CD4-positive, alpha-beta T cell (primary cell): ENCODE data around the gene TGOLN2. TPM values are rescaled to one million over a fixed set of nuclear protein-coding genes. Genes with fewer than 3 reads are reported as not detected.
"Not testable (repeated sequence)": the region's sequence is repeated elsewhere in the genome, so short reads cannot be mapped to it uniquely, and the experiment has no call there.

Experiments
- ATAC-seq: fragments of 200-7000 bp; cut with Tn5 transposase; one replicate; pipeline ENCODE4 v1.10.0; 2022; ENCODE audit warnings: mild to moderate bottlenecking; ENCODE audit not compliant: poor library complexity
- CTCF ChIA-PET: fragments of 350-600 bp; sonication (Branson Sonifier 250); formaldehyde crosslinking; loops from one replicate; lab custom pipeline; 2021; ENCODE audit warnings: antibody characterized with exemption, inconsistent platforms; lab: Charles Lee
- POLR2A ChIA-PET: fragments of 350-600 bp; sonication (Branson Sonifier 250); formaldehyde crosslinking; loops from one replicate; lab custom pipeline; 2021; ENCODE audit warnings: antibody characterized with exemption, inconsistent platforms; lab: Charles Lee
- DNase-seq, 14 experiments: peaks; one replicate each; pipeline ENCODE4 v3.0.0-alpha.2; 2013 to 2020; ENCODE audit warnings: mixed read lengths in 2 of 14
- H3K27ac ChIP-seq, 2 donors: one replicate each; pipeline versions ENCODE4 v1.5.1 to v1.7.0; 2013; ENCODE audit warnings: low read length in 2 of 2, low read depth in 1 of 2, mild to moderate bottlenecking in 1 of 2
- H3K27me3 ChIP-seq, 2 experiments: 1 replicate in 1 of 2; 2 replicates in 1 of 2; pipeline versions ENCODE4 v1.6.1 to v1.7.0; 2013; ENCODE audit warnings: low read length in 2 of 2, control low read depth in 1 of 2, mild to moderate bottlenecking in 1 of 2, moderate library complexity in 1 of 2; ENCODE audit not compliant: insufficient read depth in 2 of 2, control insufficient read depth in 1 of 2
- H3K36me3 ChIP-seq: one replicate; pipeline ENCODE4 v1.6.1; 2013; ENCODE audit warnings: low read length, control low read depth; ENCODE audit not compliant: insufficient read depth
- H3K4me1 ChIP-seq: one replicate; pipeline ENCODE4 v1.6.1; 2013; ENCODE audit warnings: low read length, control low read depth; ENCODE audit not compliant: insufficient read depth
- H3K4me3 ChIP-seq: one replicate; pipeline ENCODE4 v1.5.1; 2013; ENCODE audit warnings: mild to moderate bottlenecking, low read length, moderate library complexity
- H3K9me3 ChIP-seq, 2 experiments: 1 replicate in 1 of 2; 2 replicates in 1 of 2; pipeline versions ENCODE4 v1.6.1 to v1.7.0; 2013; ENCODE audit warnings: low read length in 2 of 2, mild to moderate bottlenecking in 2 of 2, control low read depth in 1 of 2, moderate library complexity in 1 of 2; ENCODE audit not compliant: control insufficient read depth in 1 of 2, insufficient read depth in 1 of 2
- H3K27ac Mint-ChIP-seq: one replicate; pipeline ENCODE4 v1.8.0; 2020; ENCODE audit warnings: mixed read lengths
- H3K27me3 Mint-ChIP-seq: one replicate; pipeline ENCODE4 v1.8.0; 2021; ENCODE audit warnings: mixed read lengths
- H3K36me3 Mint-ChIP-seq: one replicate; pipeline ENCODE4 v1.8.0; 2021; ENCODE audit warnings: low read depth, mixed read lengths
- H3K4me1 Mint-ChIP-seq: one replicate; pipeline ENCODE4 v1.8.0; 2021; ENCODE audit warnings: low read depth, mixed read lengths
- H3K4me3 Mint-ChIP-seq: one replicate; pipeline ENCODE4 v1.8.0; 2020; ENCODE audit warnings: mild to moderate bottlenecking, mixed read lengths
- H3K9me3 Mint-ChIP-seq: one replicate; pipeline ENCODE4 v1.8.0; 2020; ENCODE audit warnings: mixed read lengths
- CTCF ChIP-seq: fragments of 200-600 bp; IDR thresholded peaks from one replicate; pipeline ENCODE4 v1.8.0; 2022; ENCODE audit warnings: antibody characterized with exemption, mild to moderate bottlenecking
- intact Hi-C, 2 experiments: fragments of 100-400 bp; cut with DNase I in 1 of 2; cut with micrococcal nuclease in 1 of 2; formaldehyde crosslinking; loops; one replicate each; pipeline versions ENCODE4 v1.15.1 to v1.9.0; 2023 to 2025; cut with DNase I, micrococcal nuclease
- total RNA-seq, 174 experiments: library from RNA in 2 of 174; stranded (reverse) in 2 of 174; gene quantifications; one replicate each; pipeline ENCODE4 v1.2.3 and lab custom pipeline; 2021 to 2026

TGOLN2 gene
- total RNA-seq, 2 experiments from 2014 or later = 172 to 175 TPM

GRCh38 chr2:85367180-85367579 is 39.4 kb upstream of the TGOLN2 start:
- DNase-seq (no peak), ATAC-seq (no peak)
- Histone ChIP-seq H3K27ac (no peak overlapping the region), H3K9me3 (no peaks in the 10 kb centered on the region), H3K4me1 (no peaks in the 10 kb centered on the region), H3K27me3 (no peaks in the 10 kb centered on the region), H3K36me3 (peaks cover 45% of the 10 kb centered on the region), H3K4me3 (no peak overlapping the region)
- ChIA-PET POLR2A (no interaction called here), CTCF (no interaction called here)
- peaks cover 32% of the 10 kb centered on the region for H3K36me3 Mint-ChIP-seq
- no peaks in the 10 kb centered on the region for H3K4me1 Mint-ChIP-seq
- TF ChIP-seq CTCF = no peak
- intact Hi-C loops = no loop called here
- no peak overlapping the region for H3K27ac Mint-ChIP-seq
- H3K9me3 Mint-ChIP-seq = no peaks in the 10 kb centered on the region
- H3K27me3 Mint-ChIP-seq = no peaks in the 10 kb centered on the region
- no peak overlapping the region for H3K4me3 Mint-ChIP-seq

GRCh38 chr2:85362653-85363387 is 35.0 kb upstream of the TGOLN2 start:
- H3K27me3 Mint-ChIP-seq, H3K4me1 ChIP-seq, H3K27ac ChIP-seq, POLR2A ChIA-PET, DNase-seq, CTCF ChIA-PET, intact Hi-C loops, H3K27ac Mint-ChIP-seq, H3K9me3 ChIP-seq, H3K4me3 ChIP-seq, ATAC-seq, H3K9me3 Mint-ChIP-seq, H3K4me3 Mint-ChIP-seq, H3K27me3 ChIP-seq: not testable (repeated sequence)
- H3K36me3 ChIP-seq = peaks cover 51% of the 10 kb centered on the region
- H3K36me3 Mint-ChIP-seq = peaks cover 48% of the 10 kb centered on the region
- peaks cover 14% of the 10 kb centered on the region for H3K4me1 Mint-ChIP-seq

GRCh38 chr2:85357736-85358135 is 29.9 kb upstream of the TGOLN2 start:
- no peak overlapping the region for H3K27ac Mint-ChIP-seq
- no peaks in the 10 kb centered on the region for H3K9me3 Mint-ChIP-seq
- no peak for TF ChIP-seq CTCF
- no peak overlapping the region for H3K27ac ChIP-seq
- ChIA-PET POLR2A (interaction anchor here (5.1 kb wide), 1 partner anchor 32 kb away, joined by 216 read pairs; the partner anchor contains the start of gene TGOLN2), CTCF (no interaction called here)
- no peaks in the 10 kb centered on the region for H3K27me3 ChIP-seq
- H3K36me3 ChIP-seq = peaks cover 46% of the 10 kb centered on the region
- no peaks in the 10 kb centered on the region for H3K27me3 Mint-ChIP-seq
- peaks cover 61% of the 10 kb centered on the region for H3K36me3 Mint-ChIP-seq
- no peak overlapping the region for H3K4me3 ChIP-seq
- ATAC-seq (no peak), DNase-seq (no peak)
- peaks cover 57% of the 10 kb centered on the region for H3K4me1 Mint-ChIP-seq
- H3K4me3 Mint-ChIP-seq = no peak overlapping the region
- intact Hi-C loops = loop anchor here (5.0 to 10.0 kb wide), 2 partner anchors 55 to 57 kb away; partner anchors contain the start of genes CAPG (in 2 of the 2) and SH2D6 (in 1 of the 2)
- H3K4me1 ChIP-seq = peaks cover 35% of the 10 kb centered on the region
- no peaks in the 10 kb centered on the region for H3K9me3 ChIP-seq
